PFSK-1 (cell line): ENCODE measurements around the gene TOX2.

Experiments used
- POLR2AphosphoS5 ChIP-seq: IDR thresholded peaks from 2 replicates; pipeline ENCODE4 v1.6.1; 2012; ENCODE audit warnings: low read depth, mild to moderate bottlenecking, control low read depth, low read length, moderate library complexity
- REST ChIP-seq, 2 experiments: IDR thresholded peaks; 2 replicates each; pipeline versions ENCODE4 v1.6.1 to v1.8.0; 2011 to 2012; ENCODE audit warnings: low read depth in 2 of 2, low read length in 2 of 2, control low read depth in 1 of 2, inconsistent platforms in 1 of 2, mild to moderate bottlenecking in 1 of 2, moderate library complexity in 1 of 2; ENCODE audit not compliant: insufficient read depth in 1 of 2
- SIN3A ChIP-seq: IDR thresholded peaks from 2 replicates; pipeline ENCODE4 v1.6.1; 2012; ENCODE audit warnings: mild to moderate bottlenecking, low read length, moderate library complexity, borderline replicate concordance; ENCODE audit not compliant: insufficient read depth
- TAF1 ChIP-seq: IDR thresholded peaks from 2 replicates; pipeline ENCODE4 v1.6.1; 2012; ENCODE audit warnings: low read length, control low read depth, borderline replicate concordance; ENCODE audit not compliant: insufficient read depth

GRCh38 chr20:44075191-44075949 lies 160.7 kb downstream of the TOX2 start:
- TF ChIP-seq REST (IDR thresholded peaks at IDR 0.05; ENCODE audit: insufficient read depth in 1 of 2, low read depth in 2 of 2, low read length in 2 of 2): no peak
- no peak for TF ChIP-seq POLR2AphosphoS5
- TF ChIP-seq SIN3A: no peak
- TF ChIP-seq TAF1: no peak
